Suppressor macrophage treated with lipopolysaccharide for 1 hour (primary cell): ENCODE results near the gene MAMSTR.
"Not testable (repeated sequence)": the region's sequence is repeated elsewhere in the genome, so short reads cannot be mapped to it uniquely, and the experiment has no call there.

Experiments
- DNase-seq, 3 donors: peaks; one replicate each; pipeline ENCODE4 v3.0.0-alpha.2; 2020 to 2022

MAMSTR gene

DNA sequence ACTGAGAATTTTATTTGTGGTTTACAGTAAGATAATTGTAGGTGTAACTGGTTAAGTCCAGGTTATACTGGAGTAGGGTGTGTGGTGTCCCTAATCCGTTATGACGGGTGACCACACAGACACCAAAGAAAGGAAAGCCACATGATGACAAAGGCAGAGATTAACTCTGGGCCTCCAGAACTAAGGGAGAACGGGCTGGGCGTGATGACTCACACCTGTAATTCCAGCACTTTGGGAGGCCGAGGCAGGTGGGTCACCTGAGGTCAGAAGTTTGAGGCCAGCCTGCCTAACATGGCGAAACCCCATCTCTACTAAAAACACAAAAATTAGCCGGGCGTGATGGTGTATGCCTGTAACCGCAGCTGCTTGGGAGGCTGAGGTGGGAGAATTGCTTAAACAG lies 33.9 kb downstream of the MAMSTR start:
- no peak for DNase-seq

- DNase-seq, result peak in 2 of 3 donors; percentile 19 to 52
Observed at GRCh38 chr19:48683349-48683748, 36.2 kb downstream of the MAMSTR start.

DNA sequence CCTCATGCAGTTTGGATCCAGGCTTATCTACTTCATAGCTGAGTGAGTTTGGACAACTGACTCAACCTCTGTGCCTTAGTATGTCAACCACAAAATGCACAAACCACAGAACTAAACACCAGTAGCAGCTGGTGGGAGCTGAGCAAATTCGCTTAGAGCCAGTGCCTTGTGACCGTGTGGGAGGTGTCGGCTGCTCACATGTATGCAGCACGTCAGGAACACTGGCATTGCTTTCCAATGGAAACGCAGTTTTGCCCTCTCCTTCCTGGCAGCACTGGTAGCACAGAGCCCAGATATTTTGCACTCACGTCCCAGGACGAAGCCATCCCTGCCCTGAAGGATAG lies 38.4 kb downstream of the MAMSTR start:
- DNase-seq, result peak in 2 of 3 donors; percentile 22 to 44

DNA sequence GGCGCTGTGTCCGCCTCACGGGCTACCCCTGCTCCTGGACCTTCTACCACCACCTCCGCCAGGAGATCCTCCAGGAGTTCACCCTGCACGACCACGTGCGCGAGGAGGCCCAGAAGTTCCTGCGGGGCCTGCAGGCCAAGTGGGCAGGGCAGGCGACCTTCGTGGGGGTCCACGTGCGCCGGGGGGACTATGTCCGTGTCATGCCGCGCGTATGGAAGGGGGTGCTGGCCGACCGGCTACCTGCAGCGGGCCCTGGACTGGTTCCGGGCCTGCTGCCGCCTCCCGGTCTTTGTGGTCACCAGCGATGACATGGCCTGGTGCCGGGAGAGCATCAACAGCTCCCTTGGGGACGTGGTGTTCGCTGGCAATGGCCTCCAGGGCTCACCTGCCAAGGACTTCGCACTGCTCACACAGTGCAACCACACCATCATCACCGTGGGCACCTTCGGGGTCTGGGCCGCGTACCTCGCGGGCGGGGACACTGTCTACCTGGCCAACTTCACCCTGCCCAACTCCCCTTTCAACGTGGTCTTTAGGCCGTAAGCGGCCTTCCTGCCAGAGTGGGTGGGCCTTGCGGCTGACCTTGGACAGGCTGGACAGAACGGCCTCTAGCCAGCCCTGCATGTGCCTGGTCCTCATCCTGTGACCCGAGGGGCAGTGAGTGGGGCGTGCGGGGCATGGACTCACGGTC lies 38.9 kb downstream of the MAMSTR start:
- no peak for DNase-seq

DNA sequence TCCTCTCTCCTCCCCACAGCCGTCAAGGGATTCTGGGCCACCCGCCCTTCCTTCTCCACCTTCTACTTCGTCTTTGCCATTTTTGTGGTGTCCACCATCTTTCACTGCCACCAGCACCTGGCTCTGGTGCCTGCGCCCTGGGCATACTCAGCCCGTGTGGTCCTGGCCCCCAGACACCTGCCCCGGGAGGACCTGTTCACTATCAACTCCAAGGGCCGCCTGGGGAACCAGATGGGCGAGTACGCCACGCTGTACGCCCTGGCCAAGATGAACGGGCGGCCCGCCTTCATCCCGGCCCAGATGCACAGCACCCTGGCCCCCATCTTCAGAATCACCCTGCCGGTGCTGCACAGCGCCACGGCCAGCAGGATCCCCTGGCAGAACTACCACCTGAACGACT lies 39.5 kb downstream of the MAMSTR start:
- DNase-seq, result not testable (repeated sequence)

DNA sequence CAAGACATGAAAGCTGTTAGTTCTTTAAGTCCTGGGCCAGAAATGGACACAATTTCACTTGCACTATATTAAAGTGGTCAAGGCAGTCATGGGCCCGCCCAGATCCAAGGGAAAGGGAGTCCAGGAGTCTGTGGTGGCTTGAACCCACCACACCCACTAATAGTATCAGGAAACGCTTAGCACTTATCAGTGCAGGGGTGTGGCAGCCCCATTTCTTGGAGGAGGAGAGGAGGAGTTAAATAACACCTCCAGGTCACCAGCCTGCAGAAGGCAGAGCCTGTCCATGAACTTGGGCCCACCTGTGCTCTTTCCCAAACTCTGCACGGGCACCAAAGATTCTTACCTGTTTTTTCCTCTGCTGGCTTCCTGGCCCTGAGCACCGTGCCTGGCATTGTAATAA lies 41.3 kb downstream of the MAMSTR start:
- no peak for DNase-seq

DNA sequence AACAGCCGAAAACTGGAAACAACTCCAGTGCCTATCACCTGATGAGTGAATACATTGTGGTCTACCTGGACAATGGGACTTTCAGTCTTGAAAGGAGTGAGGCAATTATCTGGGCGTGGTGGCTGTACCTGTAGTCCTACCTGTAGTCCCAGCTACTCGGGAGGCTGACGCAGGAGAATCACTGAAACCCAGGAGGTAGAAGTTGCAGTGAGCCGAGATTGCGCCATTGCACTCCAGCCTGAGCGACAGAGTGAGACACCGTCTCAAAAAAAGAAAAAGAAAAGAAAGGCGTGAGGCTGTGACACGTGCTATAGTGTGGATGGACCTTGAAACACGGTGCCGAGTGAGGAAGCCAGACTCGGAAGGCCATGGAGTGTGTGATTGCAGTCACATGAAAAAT lies 42.6 kb downstream of the MAMSTR start:
- DNase-seq, result no peak

- DNase-seq, result no peak
Observed at GRCh38 chr19:48676487-48676886, 43.0 kb downstream of the MAMSTR start.

- peak; percentile 88 to 93 (median 90) for DNase-seq
Observed at GRCh38 chr19:48674921-48675824, 44.4 kb downstream of the MAMSTR start.

- DNase-seq, result no peak
Observed at GRCh38 chr19:48674216-48674809, 45.2 kb downstream of the MAMSTR start.

- DNase-seq, result no peak
Observed at GRCh38 chr19:48673436-48674100, 46.0 kb downstream of the MAMSTR start.

DNA sequence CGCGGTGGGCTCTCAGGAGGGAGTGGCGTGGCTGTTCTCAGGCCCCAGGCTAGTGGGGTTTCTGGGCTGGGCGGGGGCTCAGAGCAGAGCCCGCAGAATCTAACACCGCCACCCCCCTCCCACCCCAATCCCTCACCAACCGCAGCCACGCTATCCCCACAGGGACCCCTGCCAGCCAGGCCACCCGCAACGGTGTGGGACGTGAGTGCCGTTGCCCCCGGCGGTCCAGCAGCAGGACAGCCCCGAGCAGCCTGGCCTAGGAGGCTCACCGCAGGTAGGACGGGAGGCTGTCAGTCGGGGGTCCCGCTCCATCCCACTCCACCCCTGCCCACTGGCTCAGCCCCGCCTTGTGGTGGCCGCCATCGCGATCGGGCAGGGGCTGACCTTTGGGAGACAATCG lies 46.5 kb downstream of the MAMSTR start, which contains the start of gene NTN5:
Gene NTN5, minus strand, starts transcription at position 24 of the 400 bp plus-strand sequence. CDS start 2,031 bp downstream, outside the sequence.
- no peak for DNase-seq

- DNase-seq, result no peak
Observed at GRCh38 chr19:48671446-48671995, 48.0 kb downstream of the MAMSTR start.

- DNase-seq, result no peak
Observed at GRCh38 chr19:48670699-48671445, 48.7 kb downstream of the MAMSTR start.

- no peak for DNase-seq
Observed at GRCh38 chr19:48669903-48670668, 49.4 kb downstream of the MAMSTR start.

GRCh38 chr19:48668761-48669160 lies 50.8 kb downstream of the MAMSTR start:
- no peak for DNase-seq

- DNase-seq, result no peak
Observed at GRCh38 chr19:48668332-48668731, 51.2 kb downstream of the MAMSTR start.

GRCh38 chr19:48665786-48666185 lies 53.7 kb downstream of the MAMSTR start:
- DNase-seq, result no peak

- no peak for DNase-seq
Observed at GRCh38 chr19:48664476-48664875, 55.0 kb downstream of the MAMSTR start.

DNA sequence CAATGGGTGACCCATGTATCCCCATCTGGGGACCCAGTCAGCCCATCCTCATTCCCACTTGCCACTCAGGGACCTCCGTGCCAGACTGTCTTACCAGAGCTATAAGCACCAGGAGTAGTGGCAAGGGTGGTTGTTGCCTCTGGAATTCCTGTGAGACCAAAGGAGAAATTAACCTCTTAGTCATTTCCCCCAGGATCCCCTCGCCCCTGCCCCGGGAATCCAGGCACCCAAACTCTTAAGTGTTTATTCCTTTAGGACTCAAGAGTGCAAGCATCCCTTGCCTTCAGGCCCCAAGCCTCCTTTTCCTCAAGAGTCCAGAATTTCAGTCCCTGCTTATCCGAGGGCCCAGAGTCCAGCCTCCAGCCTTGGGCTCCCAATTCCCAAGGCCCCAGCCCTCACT lies 55.9 kb downstream of the MAMSTR start:
- no peak for DNase-seq
